Astrocyte (in vitro differentiated cells and primary cell): ENCODE data around the gene PLEKHO2.

Experiments
- CTCF ChIP-seq: IDR thresholded peaks from 2 replicates; pipeline ENCODE4 v1.5.1; 2011; ENCODE audit warnings: low read depth, mild to moderate bottlenecking, inconsistent platforms, low read length, moderate library complexity; ENCODE audit not compliant: insufficient read depth
- EZH2 ChIP-seq: IDR thresholded peaks from 2 replicates; pipeline ENCODE4 v1.6.1; 2012; ENCODE audit warnings: mild to moderate bottlenecking, low read length, inconsistent platforms; ENCODE audit not compliant: insufficient read depth

GRCh38 chr15:64869501-64869900, 27.8 kb downstream of the PLEKHO2 start:
- no peak for TF ChIP-seq EZH2
- TF ChIP-seq CTCF, result no peak
